GM12878 (cell line): Measurements from ENCODE around the gene GLUL. TPM values are rescaled to one million over a fixed set of nuclear protein-coding genes. Genes with fewer than 3 reads are reported as not detected.

ENCODE experiments used
- ATAC-seq: fragments of 200-7000 bp; cut with Tn5 transposase; 3 replicates; pipeline ENCODE4 v1.9.1; 2020; ENCODE audit warnings: mild to moderate bottlenecking, moderate library complexity
- BruUV-seq: library from RNA; stranded (reverse); fragments of 400-500 nt; replicated peaks from 2 replicates; lab custom pipeline; 2021; lab: Mats Ljungman, UMichigan
- CTCF ChIA-PET: fragments of 300-600 bp; sonication (Branson Sonifier 250); formaldehyde crosslinking; extraction: SDS; loops from one replicate; lab custom pipeline; 2021; ENCODE audit warnings: inconsistent platforms; lab: Yijun Ruan, JAX
- POLR2A ChIA-PET: fragments of 350-600 bp; formaldehyde crosslinking; extraction: SDS; loops from one replicate; lab custom pipeline; 2021; ENCODE audit warnings: inconsistent platforms; lab: Charles Lee
- RAD21 ChIA-PET: fragments of 300-600 bp; sonication (Branson Sonifier 250); formaldehyde crosslinking; loops from one replicate; lab custom pipeline; 2023; ENCODE audit warnings: antibody characterized with exemption; ENCODE audit not compliant: unreplicated experiment; lab: Charles Lee
- SMC1A ChIA-PET: fragments of 300-600 bp; sonication (Branson Sonifier 250); formaldehyde crosslinking; loops from one replicate; lab custom pipeline; 2023; ENCODE audit not compliant: unreplicated experiment, uncharacterized antibody; lab: Charles Lee
- DNase-seq: peaks from one replicate; pipeline ENCODE4 v3.0.0-alpha.2; 2011; ENCODE audit warnings: low read depth, low spot score
- FAIRE-seq: peaks from 3 replicates; lab custom pipeline; 2011; peaks lifted over from hg19 to GRCh38; lab: Jason Lieb, UNC
- H2AFZ ChIP-seq: 2 replicates; pipeline ENCODE4 v1.6.0; 2011; ENCODE audit warnings: low read depth, low read length, control low read depth; ENCODE audit not compliant: control insufficient read depth
- H3K27ac ChIP-seq: 2 replicates; pipeline ENCODE4 v1.5.1; 2011; ENCODE audit warnings: control low read depth; ENCODE audit not compliant: control insufficient read depth, insufficient read depth
- H3K27me3 ChIP-seq, 2 experiments: replicated peaks in 1 of 2; 2 replicates each; pipeline versions ENCODE4 v1.6.0 to v1.6.1; 2011; ENCODE audit warnings: low read length in 1 of 2; ENCODE audit not compliant: control insufficient read depth in 2 of 2, insufficient read depth in 2 of 2
- H3K36me3 ChIP-seq, 2 experiments: 2 replicates each; pipeline ENCODE4 v1.5.1; 2011; ENCODE audit warnings: low read length in 1 of 2; ENCODE audit not compliant: control insufficient read depth in 2 of 2, insufficient read depth in 2 of 2
- H3K4me1 ChIP-seq: 2 replicates; pipeline ENCODE4 v1.6.1; 2011; ENCODE audit warnings: mild to moderate bottlenecking, low read length, moderate library complexity, mixed read lengths; ENCODE audit not compliant: control insufficient read depth, insufficient read depth
- H3K4me2 ChIP-seq: 2 replicates; pipeline ENCODE4 v1.6.0; 2011; ENCODE audit warnings: control low read depth; ENCODE audit not compliant: control insufficient read depth, insufficient read depth
- H3K4me3 ChIP-seq: fragments of 200-600 bp; sonication (generic); 2 replicates; pipeline ENCODE4 v1.5.1; 2016
- H3K79me2 ChIP-seq: 2 replicates; pipeline ENCODE4 v1.6.0; 2011; ENCODE audit warnings: low read length; ENCODE audit not compliant: control insufficient read depth, insufficient read depth
- H3K9ac ChIP-seq: 2 replicates; pipeline ENCODE4 v1.8.0; 2011; ENCODE audit warnings: low read length, control low read depth, mixed read lengths; ENCODE audit not compliant: control insufficient read depth, insufficient read depth
- H3K9me3 ChIP-seq: replicated peaks from 3 replicates; pipeline ENCODE4 v1.5.1; 2011; ENCODE audit warnings: mild to moderate bottlenecking, low read length; ENCODE audit not compliant: control insufficient read depth, insufficient read depth
- H4K20me1 ChIP-seq: 2 replicates; pipeline ENCODE4 v1.6.0; 2011; ENCODE audit not compliant: control insufficient read depth, insufficient read depth
- CEBPB ChIP-seq, 2 experiments: fragments of 150-350 bp in 1 of 2; IDR thresholded peaks; 2 replicates each; pipeline ENCODE4 v1.6.1; 2012 to 2014; ENCODE audit warnings: low read depth in 2 of 2, low read length in 2 of 2, borderline replicate concordance in 1 of 2, inconsistent platforms in 1 of 2
- CHD1 ChIP-seq: IDR thresholded peaks from 2 replicates; pipeline ENCODE4 v1.6.1; 2012; ENCODE audit warnings: low read depth, low read length, improper control_type of control experiment
- IKZF1 ChIP-seq: fragments of 450-650 bp; conservative IDR thresholded peaks from 2 replicates; pipeline ENCODE4 v1.6.1; 2017; ENCODE audit warnings: antibody characterized with exemption, mild to moderate bottlenecking
- MTA3 ChIP-seq: IDR thresholded peaks from 2 replicates; pipeline ENCODE4 v1.6.1; 2012; ENCODE audit warnings: low read length, inconsistent platforms, borderline replicate concordance
- NFYA ChIP-seq: IDR thresholded peaks from 2 replicates; pipeline ENCODE4 v1.6.1; 2011; ENCODE audit warnings: low read depth, mild to moderate bottlenecking, low read length, improper control_type of control experiment, borderline replicate concordance
- PML ChIP-seq: IDR thresholded peaks from 2 replicates; pipeline ENCODE4 v1.6.1; 2012; ENCODE audit warnings: low read length, inconsistent platforms
- POLR2A ChIP-seq: IDR thresholded peaks from 2 replicates; pipeline ENCODE4 v1.6.1; 2011; ENCODE audit warnings: low read depth, mild to moderate bottlenecking, low read length
- SUZ12 ChIP-seq: fragments of 200-600 bp; sonication (generic); IDR thresholded peaks from one replicate; pipeline ENCODE4 v1.6.1; 2018; ENCODE audit warnings: antibody characterized with exemption, mild to moderate bottlenecking; ENCODE audit not compliant: unreplicated experiment
- WGBS: methylation state at CpG from one replicate; pipeline ENCODE4 v1.1.6; 2016; ENCODE audit warnings: low lambda C conversion rate; ENCODE audit not compliant: insufficient replicate concordance, insufficient coverage; ENCODE audit errors: missing lambda C conversion rate; 5-methylcytosine and 5-hydroxymethylcytosine counted together
- in situ Hi-C: fragments of 300-500 bp; cut with MboI; formaldehyde crosslinking; loops from 9 replicates; pipeline ENCODE4 v1.14.3; 2018; ENCODE audit warnings: mixed read lengths
- intact Hi-C: fragments of 100-400 bp; cut with micrococcal nuclease; formaldehyde crosslinking; loops from one replicate; pipeline ENCODE4 v1.14.2; 2022; ENCODE audit not compliant: unreplicated experiment
- polyA plus RNA-seq, 11 experiments: library from polyadenylated mRNA; depleted of rRNA in 4 of 11; unstranded in 6 of 11; stranded (reverse) in 5 of 11; fragments of >200 nt; fragmentation: Nextera tagmentation in 4 of 11; fragmentation: Illumina TruSeq in 1 of 11; extraction: Ambion mirVana in 4 of 11; extraction: Trizol in 1 of 11; gene quantifications; 1 replicate in 1 of 11; 2 replicates in 10 of 11; pipeline versions ENCODE4 v1.2.1 to v1.2.3, GENCODE V29; 2011 to 2016; ENCODE audit warnings: inconsistent platforms in 2 of 11, missing spikeins in 2 of 11, low read depth in 1 of 11
- total RNA-seq, 4 experiments: library from RNA; depleted of rRNA in 3 of 4; stranded (reverse); fragments of >200 nt in 3 of 4; fragmentation: Illumina TruSeq in 1 of 4; extraction: Trizol in 1 of 4; gene quantifications; 2 replicates each; pipeline versions ENCODE4 v1.2.1 to v1.2.3, GENCODE V29; 2013 to 2021
- TF ChIP-seq, protein P1 (sequence below): fragments of 450-650 bp; formaldehyde crosslinking; IDR thresholded peaks from 2 replicates; pipeline ENCODE4 v1.4.0; 2020; ENCODE audit warnings: mild to moderate bottlenecking, moderate library complexity
- TF ChIP-seq, protein P2 (sequence below): IDR thresholded peaks from 2 replicates; pipeline ENCODE4 v1.6.1; 2011; ENCODE audit warnings: borderline replicate concordance, low read depth, mild to moderate bottlenecking, moderate library complexity, mixed read lengths, low read length; ENCODE audit not compliant: insufficient read depth; ENCODE audit errors: extremely low read length

The GLUL gene
- total and polyA plus RNA-seq, 10 of the 15 experiments (the other 5 are each of a cell fraction or from before 2014, with no cell fraction given) = 2.3 to 392 (median 164) TPM

DNA sequence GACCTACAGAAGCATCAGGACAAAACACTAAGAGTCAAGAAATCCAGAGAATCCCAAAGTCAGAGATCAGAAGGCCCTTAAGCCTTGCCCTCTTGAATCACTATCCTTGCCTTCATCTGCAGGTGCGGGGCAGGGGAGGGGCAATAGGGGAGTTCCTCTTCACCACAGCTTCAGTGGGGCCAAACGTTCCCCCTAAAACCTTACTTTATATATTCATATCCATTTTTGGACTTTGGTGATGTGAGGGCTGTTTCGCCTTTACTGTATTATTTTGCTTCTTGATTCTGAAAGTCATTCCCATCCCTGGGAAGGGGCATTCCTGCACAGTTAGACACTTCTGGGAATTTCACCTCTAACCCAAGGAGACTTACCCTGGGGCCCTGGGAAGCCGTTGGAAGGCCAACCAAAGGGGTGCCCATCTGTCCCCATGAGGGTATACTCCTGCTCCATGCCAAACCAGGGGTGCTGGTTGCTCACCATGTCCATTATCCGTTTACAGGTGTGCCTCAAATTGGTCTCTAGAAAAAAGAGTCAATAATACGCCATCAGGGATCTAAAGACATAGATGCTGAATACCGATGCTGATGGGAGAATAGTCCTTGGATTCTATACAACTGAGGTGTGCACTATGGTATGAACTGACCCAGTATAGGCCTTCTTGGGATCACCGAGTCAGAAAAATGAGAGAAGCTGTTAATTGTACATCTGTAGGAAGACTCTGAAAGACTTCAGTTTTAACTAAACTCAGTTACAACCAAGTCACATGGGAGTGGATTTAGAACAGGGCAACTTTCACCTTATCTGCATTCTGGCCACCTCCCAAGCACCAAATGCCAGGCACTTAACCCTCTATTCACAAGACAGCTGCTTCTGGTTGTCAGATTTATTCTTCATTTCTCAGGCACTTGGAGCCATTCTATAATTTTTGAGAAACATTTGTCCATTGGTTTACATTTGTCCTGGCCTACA is 5.4 kb downstream of the GLUL start:
- TF ChIP-seq CEBPB (IDR thresholded peaks at IDR 0.05; ENCODE audit: borderline replicate concordance in 1 of 2, low read depth in 2 of 2, low read length in 2 of 2) (no peak), IKZF1 (no peak), SUZ12 (no peak), CHD1 (no peak), PML (no peak), MTA3 (no peak), NFYA (no peak), POLR2A (no peak)
- TF ChIP-seq, protein P1, sequence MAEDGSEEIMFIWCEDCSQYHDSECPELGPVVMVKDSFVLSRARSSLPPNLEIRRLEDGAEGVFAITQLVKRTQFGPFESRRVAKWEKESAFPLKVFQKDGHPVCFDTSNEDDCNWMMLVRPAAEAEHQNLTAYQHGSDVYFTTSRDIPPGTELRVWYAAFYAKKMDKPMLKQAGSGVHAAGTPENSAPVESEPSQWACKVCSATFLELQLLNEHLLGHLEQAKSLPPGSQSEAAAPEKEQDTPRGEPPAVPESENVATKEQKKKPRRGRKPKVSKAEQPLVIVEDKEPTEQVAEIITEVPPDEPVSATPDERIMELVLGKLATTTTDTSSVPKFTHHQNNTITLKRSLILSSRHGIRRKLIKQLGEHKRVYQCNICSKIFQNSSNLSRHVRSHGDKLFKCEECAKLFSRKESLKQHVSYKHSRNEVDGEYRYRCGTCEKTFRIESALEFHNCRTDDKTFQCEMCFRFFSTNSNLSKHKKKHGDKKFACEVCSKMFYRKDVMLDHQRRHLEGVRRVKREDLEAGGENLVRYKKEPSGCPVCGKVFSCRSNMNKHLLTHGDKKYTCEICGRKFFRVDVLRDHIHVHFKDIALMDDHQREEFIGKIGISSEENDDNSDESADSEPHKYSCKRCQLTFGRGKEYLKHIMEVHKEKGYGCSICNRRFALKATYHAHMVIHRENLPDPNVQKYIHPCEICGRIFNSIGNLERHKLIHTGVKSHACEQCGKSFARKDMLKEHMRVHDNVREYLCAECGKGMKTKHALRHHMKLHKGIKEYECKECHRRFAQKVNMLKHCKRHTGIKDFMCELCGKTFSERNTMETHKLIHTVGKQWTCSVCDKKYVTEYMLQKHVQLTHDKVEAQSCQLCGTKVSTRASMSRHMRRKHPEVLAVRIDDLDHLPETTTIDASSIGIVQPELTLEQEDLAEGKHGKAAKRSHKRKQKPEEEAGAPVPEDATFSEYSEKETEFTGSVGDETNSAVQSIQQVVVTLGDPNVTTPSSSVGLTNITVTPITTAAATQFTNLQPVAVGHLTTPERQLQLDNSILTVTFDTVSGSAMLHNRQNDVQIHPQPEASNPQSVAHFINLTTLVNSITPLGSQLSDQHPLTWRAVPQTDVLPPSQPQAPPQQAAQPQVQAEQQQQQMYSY (CRISPR knock-in tag) = no peak
- TF ChIP-seq, protein P2, sequence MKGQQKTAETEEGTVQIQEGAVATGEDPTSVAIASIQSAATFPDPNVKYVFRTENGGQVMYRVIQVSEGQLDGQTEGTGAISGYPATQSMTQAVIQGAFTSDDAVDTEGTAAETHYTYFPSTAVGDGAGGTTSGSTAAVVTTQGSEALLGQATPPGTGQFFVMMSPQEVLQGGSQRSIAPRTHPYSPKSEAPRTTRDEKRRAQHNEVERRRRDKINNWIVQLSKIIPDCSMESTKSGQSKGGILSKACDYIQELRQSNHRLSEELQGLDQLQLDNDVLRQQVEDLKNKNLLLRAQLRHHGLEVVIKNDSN = no peak
- H3K27me3 ChIP-seq = no peaks in the 10 kb centered on the region
- ChIA-PET RAD21 (no interaction called here), CTCF (interaction anchor here (2.8 kb wide), 1 partner anchor 10 kb away, joined by 12 read pairs; no protein-coding TSS in a partner anchor), SMC1A (interaction anchor here (1.7 to 5.6 kb wide), 2 partner anchors 9 to 241 kb away, joined by 6 to 42 read pairs; no protein-coding TSS in a partner anchor), POLR2A (no interaction called here)
- no TSS peak for BruUV-seq
- H2AFZ ChIP-seq = no peak overlapping the region
- no peak overlapping the region for H3K4me3 ChIP-seq
- DNase-seq = no peak
- H3K27ac ChIP-seq = no peak overlapping the region
- H3K4me2 ChIP-seq = no peak overlapping the region
- peaks cover 11% of the 10 kb centered on the region for H3K4me1 ChIP-seq
- peaks cover 7% of the 10 kb centered on the region for H3K79me2 ChIP-seq
- H3K36me3 ChIP-seq = peaks cover 0 to 5% of the 10 kb centered on the region in 2 experiments; a peak in 3 of 4 replicates
- in situ Hi-C loops (no loop called here), intact Hi-C loops (no loop called here)
- 89% methylated on average over 8 of the region's 8 CpGs for WGBS
- no peaks in the 10 kb centered on the region for H4K20me1 ChIP-seq
- FAIRE-seq = no peak
- ATAC-seq = no peak
- no peaks in the 10 kb centered on the region for H3K9me3 ChIP-seq
- no peak overlapping the region for H3K9ac ChIP-seq
